Measurements from ENCODE around the gene SLC52A1. TPM values are rescaled to one million over a fixed set of nuclear protein-coding genes. Genes with fewer than 3 reads are reported as not detected.

SLC52A1 gene
- total and polyA plus RNA-seq, 2 of the 13 experiments (the other 11 are each of a cell fraction or from before 2014, with no cell fraction given) = 0.03 to 0.13 TPM

DNA sequence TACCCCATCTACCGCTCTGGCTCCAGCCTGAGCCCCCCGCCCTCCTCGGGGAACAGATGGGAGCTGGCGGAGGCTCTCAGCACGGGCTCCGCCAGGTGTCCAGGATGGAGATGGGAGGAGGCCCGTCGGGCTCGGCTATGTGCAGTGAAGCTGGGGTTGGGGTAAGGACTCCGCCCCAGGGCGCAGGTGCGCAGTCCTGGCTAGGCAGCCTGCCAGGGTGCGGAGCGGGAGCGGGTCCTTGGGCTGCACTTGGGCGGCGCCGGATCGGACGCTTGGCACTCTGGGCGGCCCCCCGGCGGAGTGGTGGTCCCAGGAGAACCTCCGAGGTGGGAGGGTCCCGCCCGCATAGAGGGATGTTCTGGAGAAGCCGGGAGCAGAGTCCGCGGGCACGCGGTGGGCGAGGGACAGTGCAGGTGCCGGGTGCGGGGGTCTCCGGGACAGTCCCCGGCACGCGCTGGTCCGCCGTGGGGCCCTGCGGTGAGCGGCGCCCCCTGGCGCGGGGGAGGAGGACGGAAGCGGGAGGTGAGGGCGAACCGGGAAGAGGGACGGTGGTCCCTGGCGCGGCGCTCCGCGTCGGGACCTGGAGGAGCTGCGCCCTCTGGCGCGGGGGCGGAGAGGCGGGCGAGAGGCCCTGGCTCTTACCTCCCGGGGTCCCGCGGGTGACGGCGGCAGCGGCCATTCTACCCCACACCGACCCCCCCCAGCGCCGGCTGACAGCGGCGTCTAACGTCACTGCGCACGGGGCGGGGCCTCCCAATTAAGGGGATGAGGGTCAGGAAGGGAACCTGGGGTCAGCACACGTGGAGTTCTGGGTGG, 48.1 kb downstream of the SLC52A1 start, which contains the start of gene CAMTA2 (continued):
- TF ChIP-seq, protein P1, sequence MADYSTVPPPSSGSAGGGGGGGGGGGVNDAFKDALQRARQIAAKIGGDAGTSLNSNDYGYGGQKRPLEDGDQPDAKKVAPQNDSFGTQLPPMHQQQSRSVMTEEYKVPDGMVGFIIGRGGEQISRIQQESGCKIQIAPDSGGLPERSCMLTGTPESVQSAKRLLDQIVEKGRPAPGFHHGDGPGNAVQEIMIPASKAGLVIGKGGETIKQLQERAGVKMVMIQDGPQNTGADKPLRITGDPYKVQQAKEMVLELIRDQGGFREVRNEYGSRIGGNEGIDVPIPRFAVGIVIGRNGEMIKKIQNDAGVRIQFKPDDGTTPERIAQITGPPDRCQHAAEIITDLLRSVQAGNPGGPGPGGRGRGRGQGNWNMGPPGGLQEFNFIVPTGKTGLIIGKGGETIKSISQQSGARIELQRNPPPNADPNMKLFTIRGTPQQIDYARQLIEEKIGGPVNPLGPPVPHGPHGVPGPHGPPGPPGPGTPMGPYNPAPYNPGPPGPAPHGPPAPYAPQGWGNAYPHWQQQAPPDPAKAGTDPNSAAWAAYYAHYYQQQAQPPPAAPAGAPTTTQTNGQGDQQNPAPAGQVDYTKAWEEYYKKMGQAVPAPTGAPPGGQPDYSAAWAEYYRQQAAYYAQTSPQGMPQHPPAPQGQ (CRISPR knock-in tag; IDR thresholded peaks at IDR 0.05; ENCODE audit: borderline replicate concordance) = no peak
- TF ChIP-seq, protein P2, sequence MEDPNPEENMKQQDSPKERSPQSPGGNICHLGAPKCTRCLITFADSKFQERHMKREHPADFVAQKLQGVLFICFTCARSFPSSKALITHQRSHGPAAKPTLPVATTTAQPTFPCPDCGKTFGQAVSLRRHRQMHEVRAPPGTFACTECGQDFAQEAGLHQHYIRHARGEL (CRISPR knock-in tag; IDR thresholded peaks at IDR 0.05) = no peak
- TF ChIP-seq, protein P3, sequence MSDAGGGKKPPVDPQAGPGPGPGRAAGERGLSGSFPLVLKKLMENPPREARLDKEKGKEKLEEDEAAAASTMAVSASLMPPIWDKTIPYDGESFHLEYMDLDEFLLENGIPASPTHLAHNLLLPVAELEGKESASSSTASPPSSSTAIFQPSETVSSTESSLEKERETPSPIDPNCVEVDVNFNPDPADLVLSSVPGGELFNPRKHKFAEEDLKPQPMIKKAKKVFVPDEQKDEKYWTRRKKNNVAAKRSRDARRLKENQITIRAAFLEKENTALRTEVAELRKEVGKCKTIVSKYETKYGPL (CRISPR knock-in tag; IDR thresholded peaks at IDR 0.05) = no peak
- TF ChIP-seq, protein P4, sequence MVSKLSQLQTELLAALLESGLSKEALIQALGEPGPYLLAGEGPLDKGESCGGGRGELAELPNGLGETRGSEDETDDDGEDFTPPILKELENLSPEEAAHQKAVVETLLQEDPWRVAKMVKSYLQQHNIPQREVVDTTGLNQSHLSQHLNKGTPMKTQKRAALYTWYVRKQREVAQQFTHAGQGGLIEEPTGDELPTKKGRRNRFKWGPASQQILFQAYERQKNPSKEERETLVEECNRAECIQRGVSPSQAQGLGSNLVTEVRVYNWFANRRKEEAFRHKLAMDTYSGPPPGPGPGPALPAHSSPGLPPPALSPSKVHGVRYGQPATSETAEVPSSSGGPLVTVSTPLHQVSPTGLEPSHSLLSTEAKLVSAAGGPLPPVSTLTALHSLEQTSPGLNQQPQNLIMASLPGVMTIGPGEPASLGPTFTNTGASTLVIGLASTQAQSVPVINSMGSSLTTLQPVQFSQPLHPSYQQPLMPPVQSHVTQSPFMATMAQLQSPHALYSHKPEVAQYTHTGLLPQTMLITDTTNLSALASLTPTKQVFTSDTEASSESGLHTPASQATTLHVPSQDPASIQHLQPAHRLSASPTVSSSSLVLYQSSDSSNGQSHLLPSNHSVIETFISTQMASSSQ (IDR thresholded peaks at IDR 0.05; ENCODE audit: low read depth) = no peak
- TF ChIP-seq, protein P4 (CRISPR knock-in tag; IDR thresholded peaks at IDR 0.05; ENCODE audit: borderline replicate concordance) = peak; percentile 49; the same call in 1 of the 2 replicates
- TF ChIP-seq ZNF619 (CRISPR knock-in tag; IDR thresholded peaks at IDR 0.05) (no peak), RBFOX2 (IDR thresholded peaks at IDR 0.05; ENCODE audit: low read depth, low read length) (peak; percentile 85), ZSCAN20 (CRISPR knock-in tag; IDR thresholded peaks at IDR 0.05; ENCODE audit: borderline replicate concordance) (peak; percentile 38; the same call in 1 of the 2 replicates), TCF12 (IDR thresholded peaks at IDR 0.05) (no peak), TCF12 (CRISPR knock-in tag; IDR thresholded peaks at IDR 0.05) (no peak), ZNF484 (CRISPR knock-in tag; IDR thresholded peaks at IDR 0.05; ENCODE audit: borderline replicate concordance, low read depth) (no peak), SALL2 (CRISPR knock-in tag; IDR thresholded peaks at IDR 0.05) (peak; percentile 96), ZNF616 (CRISPR knock-in tag; IDR thresholded peaks at IDR 0.05; ENCODE audit: low read depth) (no peak; the same call in 1 of the 2 replicates), SAP130 (CRISPR knock-in tag; IDR thresholded peaks at IDR 0.05; ENCODE audit: low read depth) (peak; percentile 81)
- TF ChIP-seq, protein P5, sequence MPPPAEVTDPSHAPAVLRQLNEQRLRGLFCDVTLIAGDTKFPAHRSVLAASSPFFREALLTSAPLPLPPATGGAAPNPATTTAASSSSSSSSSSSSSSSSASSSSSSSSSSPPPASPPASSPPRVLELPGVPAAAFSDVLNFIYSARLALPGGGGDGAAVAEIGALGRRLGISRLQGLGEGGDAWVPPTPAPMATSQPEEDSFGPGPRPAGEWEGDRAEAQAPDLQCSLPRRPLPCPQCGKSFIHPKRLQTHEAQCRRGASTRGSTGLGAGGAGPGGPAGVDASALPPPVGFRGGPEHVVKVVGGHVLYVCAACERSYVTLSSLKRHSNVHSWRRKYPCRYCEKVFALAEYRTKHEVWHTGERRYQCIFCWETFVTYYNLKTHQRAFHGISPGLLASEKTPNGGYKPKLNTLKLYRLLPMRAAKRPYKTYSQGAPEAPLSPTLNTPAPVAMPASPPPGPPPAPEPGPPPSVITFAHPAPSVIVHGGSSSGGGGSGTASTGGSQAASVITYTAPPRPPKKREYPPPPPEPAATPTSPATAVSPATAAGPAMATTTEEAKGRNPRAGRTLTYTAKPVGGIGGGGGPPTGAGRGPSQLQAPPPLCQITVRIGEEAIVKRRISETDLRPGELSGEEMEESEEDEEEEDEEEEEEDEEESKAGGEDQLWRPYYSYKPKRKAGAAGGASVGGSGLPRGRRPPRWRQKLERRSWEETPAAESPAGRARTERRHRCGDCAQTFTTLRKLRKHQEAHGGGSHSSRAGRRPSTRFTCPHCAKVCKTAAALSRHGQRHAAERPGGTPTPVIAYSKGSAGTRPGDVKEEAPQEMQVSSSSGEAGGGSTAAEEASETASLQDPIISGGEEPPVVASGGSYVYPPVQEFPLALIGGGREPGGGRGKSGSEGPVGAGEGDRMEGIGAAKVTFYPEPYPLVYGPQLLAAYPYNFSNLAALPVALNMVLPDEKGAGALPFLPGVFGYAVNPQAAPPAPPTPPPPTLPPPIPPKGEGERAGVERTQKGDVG (CRISPR knock-in tag; IDR thresholded peaks at IDR 0.05; ENCODE audit: borderline replicate concordance) = no peak

Data from HepG2 (cell line).